NOMO-1 treated with dmso at 0.1 percent for 144 hours (cell line): ENCODE results near the gene CSNK2A1.
"Not testable (repeated sequence)": the region's sequence is repeated elsewhere in the genome, so short reads cannot be mapped to it uniquely, and the experiment has no call there.

Source experiments
- DNase-seq: peaks from one replicate; lab custom pipeline; 2025; ENCODE audit not compliant: unreplicated experiment; lab: John Stamatoyannopoulos, UW

CSNK2A1 gene

DNA sequence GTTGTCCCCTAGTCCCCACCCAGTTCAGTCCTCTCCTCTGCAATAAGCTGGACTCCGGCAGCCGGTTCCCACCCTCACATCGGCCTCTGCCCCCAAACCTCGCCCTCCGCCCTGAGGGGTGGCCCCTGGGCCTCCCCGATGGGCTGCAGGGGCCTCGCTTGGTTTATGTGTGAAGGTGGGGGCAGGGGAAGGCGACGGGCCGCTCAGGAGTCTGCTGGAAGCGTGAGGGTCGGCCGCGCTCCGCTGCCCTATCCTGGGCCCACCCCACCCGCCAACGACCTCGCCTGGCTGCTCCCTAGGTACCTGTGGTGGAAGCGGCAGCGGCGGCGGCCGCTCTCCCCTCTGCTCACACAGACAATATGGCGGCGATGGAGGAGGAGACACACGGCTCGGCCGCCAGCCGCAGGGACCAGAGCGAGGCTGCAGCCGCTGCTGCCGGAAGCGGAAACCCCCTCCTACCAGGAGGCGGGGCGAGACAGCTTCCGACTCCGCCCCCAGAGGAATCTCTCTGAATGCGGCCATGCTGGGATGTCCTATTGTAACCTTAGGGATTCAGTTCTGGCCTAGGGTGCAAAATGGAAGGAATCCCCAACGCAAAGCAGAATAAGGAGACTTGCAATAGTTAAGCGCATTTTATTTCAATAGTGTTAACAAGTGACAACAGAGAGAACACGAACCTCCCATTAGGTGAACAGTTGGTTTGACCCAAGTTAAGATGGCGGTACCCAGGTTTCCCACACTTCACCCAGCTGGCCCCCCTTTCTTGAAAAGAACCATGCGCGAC lies at the start of gene CSNK2A1:
Gene CSNK2A1, minus strand, starts transcription at position 422 of the 784 bp plus-strand sequence. CDS start 35,239 bp downstream, outside the sequence.
- peak; percentile 89 for DNase-seq

DNA sequence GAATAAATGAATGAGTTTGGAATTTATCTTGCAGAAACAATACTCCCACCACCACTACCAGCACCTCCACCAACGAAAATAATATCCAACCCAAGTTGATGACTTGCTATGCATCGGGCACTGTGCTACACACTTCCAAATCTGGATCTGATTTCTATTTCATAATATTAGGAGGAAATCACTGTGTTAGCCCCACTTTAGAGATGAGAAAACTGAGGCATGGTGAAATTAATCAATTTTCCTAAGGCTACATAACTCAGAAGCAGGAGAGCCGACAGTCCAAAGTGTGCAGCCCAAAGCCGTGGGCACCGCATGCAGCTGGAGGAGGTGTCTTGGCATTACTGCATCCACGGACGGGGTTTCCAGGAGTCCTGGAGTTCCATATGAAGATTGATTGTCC lies 48.9 kb upstream of the CSNK2A1 start:
- DNase-seq: no peak

GRCh38 chr20:591941-592340 lies 48.4 kb upstream of the CSNK2A1 start:
- DNase-seq: no peak

DNA sequence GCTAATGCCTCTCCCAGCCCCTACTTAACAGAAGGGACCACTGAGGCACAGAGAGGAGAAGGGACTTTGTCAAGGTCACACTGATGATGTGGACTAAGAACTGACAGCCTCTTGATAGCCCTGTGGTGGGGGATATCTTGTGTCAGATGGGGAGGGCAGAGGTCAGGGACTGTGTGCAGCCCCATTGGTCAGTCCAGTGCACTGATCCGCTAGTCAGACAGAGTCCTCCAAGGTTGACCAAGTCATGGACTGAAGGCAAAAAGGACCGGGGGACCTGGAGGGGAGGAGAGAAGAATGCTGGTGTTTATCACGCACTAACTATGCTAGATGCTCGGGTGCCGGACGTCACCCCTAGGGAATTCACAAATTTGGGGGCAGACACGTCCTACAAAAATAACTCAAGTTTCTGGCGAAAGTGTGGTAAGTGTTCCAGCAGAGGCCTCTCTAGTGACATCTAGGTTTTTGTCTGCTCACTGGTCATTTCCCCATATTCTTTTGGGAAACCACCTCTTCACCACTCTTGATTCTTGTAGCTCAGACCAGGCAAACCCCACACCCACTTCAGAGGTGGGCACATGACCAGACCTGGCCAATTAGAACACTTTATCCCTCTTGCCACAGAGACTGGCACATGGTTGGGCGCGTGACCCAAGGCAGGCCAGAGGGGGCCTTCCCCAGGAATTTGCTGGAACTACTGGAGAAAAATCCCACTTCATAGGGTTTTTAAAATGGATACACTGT lies 45.5 kb upstream of the CSNK2A1 start:
- DNase-seq: peak; percentile 45

GRCh38 chr20:588476-588875 lies 44.9 kb upstream of the CSNK2A1 start:
- DNase-seq: peak; percentile 44

DNA sequence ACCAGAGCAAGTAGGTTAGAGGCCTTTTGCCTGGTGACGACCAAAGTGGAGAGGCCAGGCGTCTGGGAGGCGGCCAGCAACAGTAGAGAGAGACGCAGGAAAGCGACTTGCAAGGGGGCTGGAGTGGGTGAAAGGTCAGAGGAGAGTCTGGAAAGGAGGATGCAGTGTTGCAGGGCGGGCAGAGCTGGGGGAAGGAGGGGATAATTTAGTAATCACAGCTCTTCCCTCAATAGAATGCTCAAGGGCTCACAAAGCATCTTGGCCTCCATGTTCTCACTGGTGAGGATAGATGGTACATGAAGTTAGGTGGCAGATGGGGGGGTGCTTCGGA lies 41.3 kb upstream of the CSNK2A1 start:
- DNase-seq: no peak

DNA sequence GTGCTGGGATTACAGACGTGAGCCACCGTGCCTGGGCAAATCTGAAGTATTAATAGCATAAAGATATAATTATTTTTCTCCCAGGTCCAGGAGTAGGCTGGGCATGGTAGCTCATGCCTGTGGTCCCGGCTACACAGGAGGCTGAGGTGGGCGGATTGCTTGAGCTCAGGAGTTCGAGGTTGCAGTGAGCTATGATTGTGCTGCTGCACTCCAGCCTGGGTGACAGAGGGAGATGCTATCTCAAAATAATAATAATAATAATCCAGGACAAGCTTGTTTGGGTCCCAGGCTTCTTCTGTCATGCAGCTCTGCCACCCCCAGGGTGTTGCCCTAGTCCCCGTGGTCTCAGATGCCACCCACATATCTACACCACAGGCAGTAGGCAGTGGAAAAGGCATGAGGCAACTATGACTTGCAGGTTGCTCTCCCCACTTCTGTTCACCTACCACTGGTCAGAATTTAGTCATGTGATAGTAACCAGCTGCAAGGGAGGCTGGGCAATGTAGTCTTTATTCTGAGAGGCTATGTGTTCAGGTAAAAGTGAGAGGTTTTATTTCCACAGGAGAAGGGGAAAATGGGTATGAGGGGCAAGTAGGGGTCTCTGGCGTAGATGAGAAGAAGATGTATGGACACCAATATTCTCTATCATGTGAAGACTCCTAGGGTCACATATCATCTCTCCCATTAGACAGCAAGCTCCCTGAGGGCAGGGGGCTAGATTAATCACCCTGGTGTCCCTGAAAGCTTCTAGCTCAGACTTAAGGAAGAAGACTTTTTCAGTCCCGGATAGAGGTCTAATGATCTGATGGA lies 40.8 kb upstream of the CSNK2A1 start:
- DNase-seq: no peak

- no peak for DNase-seq
Measured at GRCh38 chr20:582204-582603, 38.6 kb upstream of the CSNK2A1 start.

DNA sequence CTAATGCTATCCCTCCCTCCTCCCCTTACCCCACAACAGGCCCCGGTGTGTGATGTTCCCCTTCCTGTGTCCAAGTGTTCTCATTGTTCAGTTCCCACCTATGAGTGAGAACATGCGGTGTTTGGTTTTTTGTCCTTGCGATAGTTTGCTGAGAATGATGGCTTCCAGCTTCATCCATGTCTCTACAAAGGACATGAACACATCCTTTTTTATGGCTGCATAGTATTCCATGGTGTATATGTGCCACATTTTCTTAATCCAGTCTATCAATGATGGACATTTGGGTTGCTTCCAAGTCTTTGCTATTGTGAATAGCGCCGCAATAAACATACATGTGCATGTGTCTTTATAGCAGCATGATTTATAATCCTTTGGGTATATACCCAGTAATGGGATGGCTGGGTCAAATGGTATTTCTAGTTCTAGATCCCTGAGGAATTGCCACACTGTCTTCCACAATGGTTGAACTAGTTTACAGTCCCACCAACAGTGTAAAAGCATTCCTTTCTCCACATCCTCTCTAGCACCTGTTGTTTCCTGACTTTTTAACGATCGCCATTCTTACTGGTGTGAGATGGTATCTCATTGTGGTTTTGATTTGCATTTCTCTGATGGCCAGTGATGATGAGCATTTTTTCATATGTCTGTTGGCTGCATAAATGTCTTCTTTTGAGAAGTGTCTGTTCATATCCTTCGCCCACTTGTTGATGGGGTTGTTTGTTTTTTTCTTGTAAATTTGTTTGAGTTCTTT lies 35.5 kb upstream of the CSNK2A1 start:
- DNase-seq: not testable (repeated sequence)

DNA sequence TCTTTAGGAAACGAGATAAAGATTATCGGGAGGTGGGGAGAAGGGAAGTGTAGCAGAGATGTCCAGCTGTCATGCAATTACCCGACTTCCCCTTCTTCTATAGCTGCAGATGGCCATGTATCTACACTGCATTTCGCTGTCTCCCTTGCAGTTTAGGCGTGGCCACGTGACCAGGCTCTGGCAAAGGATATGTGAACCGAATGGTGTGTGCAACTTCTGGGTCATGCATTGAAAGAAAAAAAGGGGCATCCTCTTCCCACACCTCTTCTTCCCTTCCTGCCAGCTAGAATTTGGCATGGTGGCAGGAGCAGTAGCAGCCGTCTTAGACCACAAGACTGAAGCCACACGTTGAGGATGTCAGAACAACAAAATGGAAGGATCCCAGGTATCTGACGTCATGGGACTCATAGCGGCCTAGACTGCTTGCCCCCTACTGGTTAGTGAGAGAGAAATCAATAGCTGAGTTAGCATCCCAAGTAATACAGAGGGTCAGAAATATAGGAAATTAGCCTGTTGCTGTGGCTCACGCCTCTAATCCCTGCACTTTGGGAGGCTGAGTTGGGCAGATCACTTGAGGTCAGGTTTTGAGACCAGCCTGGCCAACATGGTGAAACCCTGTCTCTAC lies 33.7 kb upstream of the CSNK2A1 start:
- DNase-seq: no peak

DNA sequence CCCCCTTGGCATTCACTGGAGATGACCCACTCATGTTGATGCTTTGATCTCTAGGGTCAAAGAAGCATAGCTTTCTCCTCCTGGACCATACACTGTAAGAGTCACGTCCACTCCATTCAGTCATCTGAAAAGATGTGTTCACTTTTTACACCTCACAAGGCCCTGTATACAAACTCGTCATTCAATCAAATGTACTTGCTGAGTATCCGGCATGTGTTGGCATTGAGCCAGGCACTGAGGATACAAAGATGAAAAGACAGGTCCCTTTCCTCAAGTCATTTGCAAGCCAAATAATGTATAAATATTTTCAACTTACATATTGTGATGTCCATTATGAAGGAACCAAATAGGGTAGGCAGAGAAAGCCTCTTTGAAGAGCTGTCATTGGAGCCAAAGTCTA lies 32.6 kb upstream of the CSNK2A1 start:
- no peak for DNase-seq

DNA sequence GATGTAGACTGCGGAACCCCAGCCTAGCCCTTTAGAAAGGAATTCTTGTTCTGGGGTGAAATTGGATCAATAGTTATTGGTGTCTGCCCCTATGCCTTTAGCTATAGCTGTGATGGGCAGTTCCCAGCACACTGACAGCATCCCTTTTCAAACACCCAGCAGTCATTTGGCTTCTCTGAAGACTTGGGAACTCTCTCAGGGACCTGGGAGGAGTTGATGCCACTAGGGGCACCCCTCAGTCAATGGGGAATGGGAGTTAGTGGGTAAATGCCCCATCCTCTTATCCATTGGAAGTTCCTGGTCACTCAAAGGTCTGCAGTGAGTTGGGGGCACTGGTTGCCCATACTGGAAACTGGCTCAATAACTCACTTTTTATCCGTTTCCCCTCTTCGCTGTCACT lies 31.6 kb upstream of the CSNK2A1 start:
- DNase-seq: no peak

GRCh38 chr20:574297-574942 lies 30.8 kb upstream of the CSNK2A1 start:
- DNase-seq: no peak

DNA sequence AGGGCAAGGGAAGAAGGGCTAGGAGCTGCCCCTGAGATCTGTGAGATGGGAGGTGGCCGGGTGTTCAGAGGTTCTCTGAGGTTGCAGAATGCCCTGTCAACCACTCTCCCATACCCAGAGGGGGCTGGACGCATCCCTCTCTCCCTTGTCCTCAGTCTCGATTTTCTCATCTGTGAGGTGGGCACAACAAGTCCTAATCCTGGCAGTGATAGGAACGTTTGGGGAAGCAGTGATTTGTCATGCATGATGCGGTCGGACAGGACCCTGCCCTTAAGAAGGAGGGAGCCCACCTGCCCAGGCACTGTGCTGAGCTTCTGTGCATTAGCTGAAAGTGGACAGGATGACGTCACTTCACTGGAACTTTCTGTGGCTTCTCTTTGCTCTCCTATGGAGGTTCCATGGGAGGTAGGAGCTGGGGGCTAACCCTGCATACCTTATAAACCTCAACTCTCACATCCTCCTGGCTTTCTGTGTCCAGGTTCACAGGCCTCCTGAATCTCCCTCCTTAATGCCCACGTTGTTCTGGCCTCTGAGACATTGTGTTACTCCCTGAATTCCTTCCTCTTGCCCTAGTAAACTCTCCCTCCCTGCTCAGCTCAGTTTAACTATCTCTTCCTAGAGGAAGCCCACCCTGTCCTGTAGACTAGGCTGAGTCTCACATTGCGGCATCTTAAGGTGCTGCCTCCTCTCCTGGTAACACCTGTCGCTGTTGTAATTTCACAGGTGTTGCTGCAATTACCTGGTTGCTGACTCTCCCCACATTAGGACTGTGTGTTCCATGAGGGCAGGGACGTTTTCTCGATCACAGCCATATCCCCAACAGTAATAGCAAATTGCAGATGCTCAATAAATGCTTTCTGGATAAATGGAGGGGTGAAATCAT lies 30.1 kb upstream of the CSNK2A1 start:
- no peak for DNase-seq

GRCh38 chr20:572727-573126 lies 29.1 kb upstream of the CSNK2A1 start:
- DNase-seq: no peak

GRCh38 chr20:571754-572441 lies 28.3 kb upstream of the CSNK2A1 start:
- DNase-seq: no peak

DNA sequence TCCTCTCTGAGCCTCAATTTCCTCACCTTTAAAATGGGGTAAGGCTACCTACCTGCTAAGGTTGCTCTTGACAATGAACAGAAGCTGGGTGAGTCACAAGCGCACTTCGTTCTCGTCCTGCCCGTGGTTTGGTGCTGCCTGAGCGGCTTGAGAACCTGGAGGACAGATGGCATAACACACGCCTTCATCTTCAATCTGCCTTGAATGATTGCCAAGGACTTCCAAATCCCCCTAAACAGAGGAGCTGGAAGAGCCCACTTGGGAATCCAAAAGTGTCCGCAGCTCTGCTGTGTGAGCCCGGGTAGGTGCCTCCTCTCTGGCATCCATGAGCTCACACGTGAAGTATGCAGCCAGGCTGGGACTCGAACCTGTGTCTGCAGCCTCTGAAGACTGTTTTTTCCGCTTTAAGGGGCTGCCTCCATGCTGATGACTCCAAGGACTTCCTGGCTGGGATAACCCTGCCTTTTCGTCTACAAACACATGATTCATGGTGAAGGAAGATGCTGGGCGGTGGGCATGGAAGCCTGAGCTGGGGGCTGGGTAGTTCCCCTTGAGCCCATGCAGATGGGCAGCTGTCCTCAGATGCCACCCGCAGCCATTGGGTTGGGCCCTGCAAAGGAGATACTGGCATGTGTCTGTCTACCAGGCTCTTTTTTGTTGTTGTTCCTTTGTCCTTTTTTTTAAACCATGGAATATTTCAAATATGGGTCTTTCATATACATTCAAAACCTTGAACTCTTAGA lies 25.3 kb upstream of the CSNK2A1 start:
- no peak for DNase-seq
